Testis (tissue), 3 donors: ENCODE results near the gene TDO2. TPM values are rescaled to one million over a fixed set of nuclear protein-coding genes. Genes with fewer than 3 reads are reported as not detected.

Experiments used
- DNase-seq: peaks from one replicate; pipeline ENCODE4 v3.0.0-alpha.2; 2019
- H3K27ac ChIP-seq, 2 donors: fragments of 200-600 bp; sonication (generic); one replicate each; pipeline ENCODE4 v1.5.1; 2019
- H3K27me3 ChIP-seq: fragments of 200-600 bp; sonication (generic); one replicate; pipeline ENCODE4 v1.5.1; 2019
- H3K36me3 ChIP-seq: fragments of 200-600 bp; sonication (generic); one replicate; pipeline ENCODE4 v1.5.1; 2017; ENCODE audit warnings: low read depth; ENCODE audit errors: missing control alignments
- H3K4me1 ChIP-seq: fragments of 200-600 bp; sonication (generic); one replicate; pipeline ENCODE4 v1.5.1; 2019
- H3K4me3 ChIP-seq, 2 donors: fragments of 200-600 bp; sonication (generic); one replicate each; pipeline ENCODE4 v1.5.1; 2017 to 2019
- H3K9me3 ChIP-seq: fragments of 200-600 bp; sonication (generic); one replicate; pipeline ENCODE4 v1.5.1; 2017
- POLR2A ChIP-seq: fragments of 450-650 bp; IDR thresholded peaks from one replicate; pipeline ENCODE4 v1.6.1; 2017; ENCODE audit warnings: antibody characterized with exemption, mild to moderate bottlenecking, moderate library complexity
- WGBS, 2 donors: methylation state at CpG; one replicate each; pipeline ENCODE4 v1.1.5; 2018; 5-methylcytosine and 5-hydroxymethylcytosine counted together
- intact Hi-C: fragments of 100-400 bp; cut with DNase I; formaldehyde crosslinking; loops from one replicate; pipeline ENCODE4 v1.15.1; 2023; ENCODE audit warnings: low total_unique reads
- polyA plus RNA-seq: library from polyadenylated mRNA; stranded (reverse); fragments of 350-450 nt; fragmentation: Illumina TruSeq; extraction: RNeasy Lipid Tissue Mini Kit (QIAGEN cat#74804); gene quantifications from one replicate; pipeline ENCODE4 v1.2.3, GENCODE V29; 2014; ENCODE audit warnings: low read depth, low replicate concordance; ENCODE audit not compliant: insufficient read depth
- total RNA-seq, 2 donors: library from RNA; depleted of rRNA; stranded (reverse); fragments of >200 nt; gene quantifications; one replicate each; pipeline ENCODE4 v1.2.3, GENCODE V29; 2016
- TF ChIP-seq, protein P1 (sequence below), 3 experiments: fragments of 450-650 bp in 2 of 3; fragments of 200-600 bp in 1 of 3; sonication (generic) in 1 of 3; IDR thresholded peaks; one replicate each; pipeline ENCODE4 v1.5.1; 2016 to 2019; ENCODE audit warnings: antibody characterized with exemption in 3 of 3, mild to moderate bottlenecking in 2 of 3, moderate library complexity in 1 of 3

Gene TDO2
- total and polyA plus RNA-seq, 3 donors from 2014 or later, result 0.62 to 0.78 TPM; not detected in 1

- Histone ChIP-seq H3K4me3 (no peak overlapping the region), H3K9me3 (no peaks in the 10 kb centered on the region), H3K4me1 (no peaks in the 10 kb centered on the region), H3K27ac (no peak overlapping the region), H3K27me3 (no peaks in the 10 kb centered on the region), H3K36me3 (no peaks in the 10 kb centered on the region)
- no peak for TF ChIP-seq POLR2A
- TF ChIP-seq, protein P1, sequence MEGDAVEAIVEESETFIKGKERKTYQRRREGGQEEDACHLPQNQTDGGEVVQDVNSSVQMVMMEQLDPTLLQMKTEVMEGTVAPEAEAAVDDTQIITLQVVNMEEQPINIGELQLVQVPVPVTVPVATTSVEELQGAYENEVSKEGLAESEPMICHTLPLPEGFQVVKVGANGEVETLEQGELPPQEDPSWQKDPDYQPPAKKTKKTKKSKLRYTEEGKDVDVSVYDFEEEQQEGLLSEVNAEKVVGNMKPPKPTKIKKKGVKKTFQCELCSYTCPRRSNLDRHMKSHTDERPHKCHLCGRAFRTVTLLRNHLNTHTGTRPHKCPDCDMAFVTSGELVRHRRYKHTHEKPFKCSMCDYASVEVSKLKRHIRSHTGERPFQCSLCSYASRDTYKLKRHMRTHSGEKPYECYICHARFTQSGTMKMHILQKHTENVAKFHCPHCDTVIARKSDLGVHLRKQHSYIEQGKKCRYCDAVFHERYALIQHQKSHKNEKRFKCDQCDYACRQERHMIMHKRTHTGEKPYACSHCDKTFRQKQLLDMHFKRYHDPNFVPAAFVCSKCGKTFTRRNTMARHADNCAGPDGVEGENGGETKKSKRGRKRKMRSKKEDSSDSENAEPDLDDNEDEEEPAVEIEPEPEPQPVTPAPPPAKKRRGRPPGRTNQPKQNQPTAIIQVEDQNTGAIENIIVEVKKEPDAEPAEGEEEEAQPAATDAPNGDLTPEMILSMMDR (IDR thresholded peaks at IDR 0.05), result no peak
- 62 to 68% methylated on average over 4 of the region's 4 CpGs for WGBS, 2 donors
- DNase-seq, result no peak
- intact Hi-C loops, result no loop called here
Measured at GRCh38 chr4:155935389-155935986, 32.0 kb downstream of the TDO2 start.

GRCh38 chr4:155941085-155941790 is 37.7 kb downstream of the TDO2 start:
- DNase-seq, result no peak
- intact Hi-C loops, result no loop called here
- WGBS, 2 donors, result 80 to 90% methylated on average over 6 of the region's 6 CpGs

GRCh38 chr4:155941820-155942219 is 38.3 kb downstream of the TDO2 start:
- H3K27ac ChIP-seq, result no peak overlapping the region
- no peak overlapping the region for H3K4me3 ChIP-seq
- H3K27me3 ChIP-seq, result no peaks in the 10 kb centered on the region
- H3K36me3 ChIP-seq, result no peaks in the 10 kb centered on the region
- WGBS, 2 donors, result 92 to 93% methylated on average over 1 of the region's 1 CpG
- no peak for DNase-seq
- TF ChIP-seq POLR2A, result no peak
- TF ChIP-seq, protein P1 (IDR thresholded peaks at IDR 0.05), result no peak
- intact Hi-C loops, result no loop called here
- no peaks in the 10 kb centered on the region for H3K4me1 ChIP-seq
- H3K9me3 ChIP-seq, result no peaks in the 10 kb centered on the region

More at GRCh38 chr4:155941085-155941790, 37.7 kb downstream of the TDO2 start:
- Histone ChIP-seq H3K36me3 (no peaks in the 10 kb centered on the region), H3K27me3 (no peaks in the 10 kb centered on the region), H3K4me1 (no peaks in the 10 kb centered on the region), H3K9me3 (no peaks in the 10 kb centered on the region), H3K27ac (no peak overlapping the region), H3K4me3 (no peak overlapping the region)
- TF ChIP-seq POLR2A, result no peak
- TF ChIP-seq, protein P1 (IDR thresholded peaks at IDR 0.05), result no peak

- H3K27me3 ChIP-seq, result no peaks in the 10 kb centered on the region
- no peak overlapping the region for H3K27ac ChIP-seq
- no peak overlapping the region for H3K4me3 ChIP-seq
- H3K9me3 ChIP-seq, result no peaks in the 10 kb centered on the region
- intact Hi-C loops, result no loop called here
- H3K4me1 ChIP-seq, result no peaks in the 10 kb centered on the region
- no peak for DNase-seq
- TF ChIP-seq, protein P1 (IDR thresholded peaks at IDR 0.05), result no peak
- no peak for TF ChIP-seq POLR2A
- WGBS, 2 donors, result 92 to 95% methylated on average over 3 of the region's 3 CpGs
- H3K36me3 ChIP-seq, result no peaks in the 10 kb centered on the region
Measured at GRCh38 chr4:155943605-155944291, 40.3 kb downstream of the TDO2 start.
